Measurements from ENCODE around the gene FSTL5. TPM values are rescaled to one million over a fixed set of nuclear protein-coding genes. Genes with fewer than 3 reads are reported as not detected.

The FSTL5 gene
- total RNA-seq, 1 experiment from 2014 or later, result 1.9 TPM

GRCh38 chr4:162126729-162127128 lies 37.1 kb downstream of the FSTL5 start:
- Mint-ChIP-seq H3K27ac (ENCODE audit: unreplicated experiment) (no peak overlapping the region), H3K4me3 (ENCODE audit: unreplicated experiment) (no peak overlapping the region), H3K9me3 (ENCODE audit: unreplicated experiment) (no peaks in the 10 kb centered on the region), H3K4me1 (ENCODE audit: low read depth, unreplicated experiment) (no peaks in the 10 kb centered on the region), H3K36me3 (ENCODE audit: insufficient read depth, unreplicated experiment) (no peaks in the 10 kb centered on the region), H3K27me3 (ENCODE audit: insufficient read depth, unreplicated experiment) (no peaks in the 10 kb centered on the region)
- no peaks in the 10 kb centered on the region for H3K9me3 ChIP-seq
- CTCF ChIA-PET, result no interaction called here
- DNase-seq, result no peak
- H3K4me1 ChIP-seq, result no peaks in the 10 kb centered on the region
- intact Hi-C loops (cut with micrococcal nuclease; ENCODE audit: unreplicated experiment), result no loop called here
- POLR2A ChIA-PET, result no interaction called here
- no peaks in the 10 kb centered on the region for H3K36me3 ChIP-seq (ENCODE audit: control insufficient read depth, insufficient read depth, low read length)
- BruUV-seq (replicated peaks), result no TSS peak
- TF ChIP-seq, protein P1, sequence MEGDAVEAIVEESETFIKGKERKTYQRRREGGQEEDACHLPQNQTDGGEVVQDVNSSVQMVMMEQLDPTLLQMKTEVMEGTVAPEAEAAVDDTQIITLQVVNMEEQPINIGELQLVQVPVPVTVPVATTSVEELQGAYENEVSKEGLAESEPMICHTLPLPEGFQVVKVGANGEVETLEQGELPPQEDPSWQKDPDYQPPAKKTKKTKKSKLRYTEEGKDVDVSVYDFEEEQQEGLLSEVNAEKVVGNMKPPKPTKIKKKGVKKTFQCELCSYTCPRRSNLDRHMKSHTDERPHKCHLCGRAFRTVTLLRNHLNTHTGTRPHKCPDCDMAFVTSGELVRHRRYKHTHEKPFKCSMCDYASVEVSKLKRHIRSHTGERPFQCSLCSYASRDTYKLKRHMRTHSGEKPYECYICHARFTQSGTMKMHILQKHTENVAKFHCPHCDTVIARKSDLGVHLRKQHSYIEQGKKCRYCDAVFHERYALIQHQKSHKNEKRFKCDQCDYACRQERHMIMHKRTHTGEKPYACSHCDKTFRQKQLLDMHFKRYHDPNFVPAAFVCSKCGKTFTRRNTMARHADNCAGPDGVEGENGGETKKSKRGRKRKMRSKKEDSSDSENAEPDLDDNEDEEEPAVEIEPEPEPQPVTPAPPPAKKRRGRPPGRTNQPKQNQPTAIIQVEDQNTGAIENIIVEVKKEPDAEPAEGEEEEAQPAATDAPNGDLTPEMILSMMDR (IDR thresholded peaks at IDR 0.05; ENCODE audit: insufficient read depth in 1 of 2, low read depth in 1 of 2, low read length in 1 of 2, severe bottlenecking in 1 of 2, unreplicated experiment in 1 of 2), result no peak
- no peaks in the 10 kb centered on the region for H3K27me3 ChIP-seq (replicated peaks; ENCODE audit: control insufficient read depth, insufficient read depth, low read length)
- no peak overlapping the region for H3K4me3 ChIP-seq (ENCODE audit: low read depth, low read length)

DNA sequence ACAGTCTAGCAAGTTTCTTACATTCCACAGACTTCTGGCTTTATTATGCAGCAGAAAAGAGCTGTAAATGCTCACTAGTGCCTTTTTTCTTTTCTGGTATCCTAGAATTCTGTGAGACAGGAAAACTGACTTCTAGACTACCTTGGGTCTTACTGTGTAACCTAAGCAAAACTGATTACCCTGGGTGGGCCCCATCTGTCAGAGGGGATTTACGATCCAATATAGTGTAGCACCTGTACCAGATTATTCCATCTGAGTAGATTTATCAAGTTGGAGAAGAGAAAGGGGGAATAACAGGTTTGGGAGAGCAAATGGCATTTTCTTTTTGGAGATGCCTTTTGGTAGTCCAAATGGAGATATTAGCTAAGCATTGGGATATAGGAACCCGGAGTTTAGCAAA lies 46.7 kb downstream of the FSTL5 start:
- Histone ChIP-seq H3K4me1 (no peaks in the 10 kb centered on the region), H3K9me3 (no peaks in the 10 kb centered on the region), H3K4me3 (ENCODE audit: low read depth, low read length) (no peak overlapping the region), H3K36me3 (ENCODE audit: control insufficient read depth, insufficient read depth, low read length) (no peaks in the 10 kb centered on the region), H3K27me3 (replicated peaks; ENCODE audit: control insufficient read depth, insufficient read depth, low read length) (no peaks in the 10 kb centered on the region)
- H3K9me3 Mint-ChIP-seq (ENCODE audit: unreplicated experiment), result no peaks in the 10 kb centered on the region
- H3K27me3 Mint-ChIP-seq (ENCODE audit: insufficient read depth, unreplicated experiment), result no peaks in the 10 kb centered on the region
- no peaks in the 10 kb centered on the region for H3K36me3 Mint-ChIP-seq (ENCODE audit: insufficient read depth, unreplicated experiment)
- no peaks in the 10 kb centered on the region for H3K4me1 Mint-ChIP-seq (ENCODE audit: low read depth, unreplicated experiment)
- intact Hi-C loops (cut with micrococcal nuclease; ENCODE audit: unreplicated experiment), result no loop called here
- POLR2A ChIA-PET, result no interaction called here
- DNase-seq, result no peak
- H3K4me3 Mint-ChIP-seq (ENCODE audit: unreplicated experiment), result no peak overlapping the region
- CTCF ChIA-PET, result no interaction called here
- no peak overlapping the region for H3K27ac Mint-ChIP-seq (ENCODE audit: unreplicated experiment)
- no TSS peak for BruUV-seq (replicated peaks)
- TF ChIP-seq, protein P1 (IDR thresholded peaks at IDR 0.05; ENCODE audit: insufficient read depth in 1 of 2, low read depth in 1 of 2, low read length in 1 of 2, severe bottlenecking in 1 of 2, unreplicated experiment in 1 of 2), result no peak

GRCh38 chr4:162116095-162116779 lies 47.6 kb downstream of the FSTL5 start:
- Histone ChIP-seq H3K36me3 (ENCODE audit: control insufficient read depth, insufficient read depth, low read length) (no peaks in the 10 kb centered on the region), H3K27me3 (replicated peaks; ENCODE audit: control insufficient read depth, insufficient read depth, low read length) (no peaks in the 10 kb centered on the region), H3K4me1 (no peaks in the 10 kb centered on the region), H3K9me3 (no peaks in the 10 kb centered on the region), H3K4me3 (ENCODE audit: low read depth, low read length) (no peak overlapping the region)
- ChIA-PET CTCF (no interaction called here), POLR2A (no interaction called here)
- Mint-ChIP-seq H3K27ac (ENCODE audit: unreplicated experiment) (no peak overlapping the region), H3K4me1 (ENCODE audit: low read depth, unreplicated experiment) (no peaks in the 10 kb centered on the region), H3K27me3 (ENCODE audit: insufficient read depth, unreplicated experiment) (no peaks in the 10 kb centered on the region), H3K9me3 (ENCODE audit: unreplicated experiment) (no peaks in the 10 kb centered on the region), H3K36me3 (ENCODE audit: insufficient read depth, unreplicated experiment) (no peaks in the 10 kb centered on the region), H3K4me3 (ENCODE audit: unreplicated experiment) (no peak overlapping the region)
- intact Hi-C loops (cut with micrococcal nuclease; ENCODE audit: unreplicated experiment), result no loop called here
- DNase-seq, result no peak
- TF ChIP-seq, protein P1 (IDR thresholded peaks at IDR 0.05; ENCODE audit: insufficient read depth in 1 of 2, low read depth in 1 of 2, low read length in 1 of 2, severe bottlenecking in 1 of 2, unreplicated experiment in 1 of 2), result no peak
- no TSS peak for BruUV-seq (replicated peaks)
